Esophagus (tissue), 2 donors: ENCODE data around the gene DDO. TPM values are rescaled to one million over a fixed set of nuclear protein-coding genes. Genes with fewer than 3 reads are reported as not detected.

Experiments used
- H3K27ac ChIP-seq, 2 donors: one replicate each; pipeline ENCODE4 v1.5.1; 2013; ENCODE audit warnings: low read depth in 2 of 2, mild to moderate bottlenecking in 2 of 2, inconsistent platforms in 1 of 2, low read length in 1 of 2, moderate library complexity in 1 of 2
- H3K27me3 ChIP-seq, 2 donors: one replicate each; pipeline ENCODE4 v1.6.1; 2013; ENCODE audit warnings: low read length in 2 of 2, control low read depth in 1 of 2, mild to moderate bottlenecking in 1 of 2; ENCODE audit not compliant: insufficient read depth in 2 of 2, control insufficient read depth in 1 of 2
- H3K36me3 ChIP-seq, 2 donors: one replicate each; pipeline ENCODE4 v1.6.1; 2013; ENCODE audit warnings: low read length in 1 of 2; ENCODE audit not compliant: control insufficient read depth in 2 of 2, insufficient read depth in 2 of 2
- H3K4me1 ChIP-seq, 2 donors: one replicate each; pipeline ENCODE4 v1.6.1; 2013; ENCODE audit warnings: low read length in 1 of 2; ENCODE audit not compliant: control insufficient read depth in 2 of 2, insufficient read depth in 2 of 2
- H3K4me3 ChIP-seq, 2 donors: one replicate each; pipeline ENCODE4 v1.5.1; 2013; ENCODE audit warnings: low read length in 2 of 2, mild to moderate bottlenecking in 2 of 2, low read depth in 1 of 2, moderate library complexity in 1 of 2
- H3K9me3 ChIP-seq, 2 donors: one replicate each; pipeline ENCODE4 v1.6.1; 2013; ENCODE audit warnings: mild to moderate bottlenecking in 2 of 2, low read depth in 1 of 2, low read length in 1 of 2, moderate library complexity in 1 of 2; ENCODE audit not compliant: control insufficient read depth in 2 of 2, insufficient read depth in 1 of 2
- WGBS, 2 donors: extraction: QIAGEN DNeasy Blood & Tissue Kit; methylation state at CpG; one replicate each; pipeline ENCODE4 v1.1.7; 2013; 5-methylcytosine and 5-hydroxymethylcytosine counted together
- polyA plus RNA-seq, 2 donors: library from polyadenylated mRNA; stranded (reverse); fragments of 200-250 nt; gene quantifications; one replicate each; pipeline ENCODE4 v1.2.3, GENCODE V29; 2013
- donor health status: healthy with polysubstance abuse.
- donor health status: Bipolar disorder and iron deficiency.

DDO gene
- polyA plus RNA-seq, 2 donors, result 0.28 to 0.34 TPM

DNA sequence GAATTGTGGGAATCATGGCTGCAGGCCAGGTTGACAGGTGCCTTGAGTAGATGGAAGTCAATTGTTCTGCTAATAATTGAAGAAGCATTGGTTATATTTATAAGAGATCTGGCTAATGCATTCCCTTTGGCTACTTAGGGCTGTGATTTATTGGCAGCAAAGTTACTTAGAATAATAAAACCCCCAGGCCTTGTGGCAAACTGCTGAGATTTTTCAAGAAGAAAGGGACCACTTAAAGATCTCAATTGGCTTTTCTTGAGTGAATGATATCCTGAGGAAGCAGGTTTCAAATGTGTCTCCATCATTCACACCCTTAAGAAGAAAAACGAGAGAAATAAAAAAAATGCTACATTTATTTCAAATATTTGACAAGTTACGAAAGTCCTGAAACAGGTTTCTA, 27.4 kb downstream of the DDO start:
- WGBS, 2 donors, result 78 to 80% methylated on average over 2 of the region's 2 CpGs
- H3K27me3 ChIP-seq, result no peaks in the 10 kb centered on the region
- H3K4me3 ChIP-seq, result no peak overlapping the region
- no peaks in the 10 kb centered on the region for H3K36me3 ChIP-seq
- H3K9me3 ChIP-seq, result no peaks in the 10 kb centered on the region
- no peak overlapping the region for H3K27ac ChIP-seq
- no peaks in the 10 kb centered on the region for H3K4me1 ChIP-seq

DNA sequence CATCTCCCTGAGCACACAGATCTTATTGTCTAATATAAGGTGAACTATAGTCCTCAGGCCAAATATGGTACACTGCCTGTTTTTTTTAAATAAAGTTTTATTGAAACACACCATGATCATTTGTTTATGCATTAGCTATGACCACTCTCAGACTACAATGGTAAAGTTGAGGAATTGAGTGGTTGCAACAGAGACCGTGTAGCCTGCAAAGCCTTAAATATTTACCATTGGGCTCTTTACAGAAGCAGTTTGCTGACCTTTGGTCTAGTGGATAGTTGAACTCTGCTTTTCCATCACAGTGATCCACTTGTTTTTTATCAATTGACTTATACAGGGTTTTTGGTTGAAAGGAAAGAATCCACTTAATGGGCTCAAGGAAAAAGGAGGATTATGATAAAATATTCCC, 29.9 kb downstream of the DDO start:
- no peaks in the 10 kb centered on the region for H3K36me3 ChIP-seq
- no peaks in the 10 kb centered on the region for H3K4me1 ChIP-seq
- 71 to 80% methylated on average over 1 of the region's 1 CpG for WGBS, 2 donors
- H3K27ac ChIP-seq, result no peak overlapping the region
- no peaks in the 10 kb centered on the region for H3K27me3 ChIP-seq
- no peak overlapping the region for H3K4me3 ChIP-seq
- no peaks in the 10 kb centered on the region for H3K9me3 ChIP-seq

GRCh38 chr6:110378552-110378951, 36.8 kb downstream of the DDO start:
- H3K4me3 ChIP-seq, result no peak overlapping the region
- H3K9me3 ChIP-seq, result no peaks in the 10 kb centered on the region
- H3K27me3 ChIP-seq, result no peaks in the 10 kb centered on the region
- H3K36me3 ChIP-seq, result no peaks in the 10 kb centered on the region
- H3K4me1 ChIP-seq, result no peaks in the 10 kb centered on the region
- H3K27ac ChIP-seq, result no peak overlapping the region
- WGBS, 2 donors, result 73 to 88% methylated on average over 9 of the region's 9 CpGs

GRCh38 chr6:110369066-110369465, 46.3 kb downstream of the DDO start:
- Histone ChIP-seq H3K4me1 (no peaks in the 10 kb centered on the region), H3K27ac (no peak overlapping the region), H3K9me3 (no peaks in the 10 kb centered on the region), H3K36me3 (no peaks in the 10 kb centered on the region), H3K27me3 (no peaks in the 10 kb centered on the region), H3K4me3 (no peak overlapping the region)
- 29 to 44% methylated on average over 4 of the region's 4 CpGs for WGBS, 2 donors

GRCh38 chr6:110368284-110368683, 47.1 kb downstream of the DDO start:
- Histone ChIP-seq H3K9me3 (no peaks in the 10 kb centered on the region), H3K4me3 (no peak overlapping the region)
- WGBS, 2 donors, result 50 to 55% methylated on average over 2 of the region's 2 CpGs

GRCh38 chr6:110367825-110368224, 47.5 kb downstream of the DDO start:
- Histone ChIP-seq H3K4me1 (no peaks in the 10 kb centered on the region), H3K36me3 (no peaks in the 10 kb centered on the region), H3K27ac (no peak overlapping the region), H3K9me3 (no peaks in the 10 kb centered on the region), H3K4me3 (no peak overlapping the region), H3K27me3 (no peaks in the 10 kb centered on the region)
- 91 to 94% methylated on average over 1 of the region's 1 CpG for WGBS, 2 donors

More at GRCh38 chr6:110368284-110368683, 47.1 kb downstream of the DDO start:
- no peaks in the 10 kb centered on the region for H3K36me3 ChIP-seq
- no peaks in the 10 kb centered on the region for H3K4me1 ChIP-seq
- no peaks in the 10 kb centered on the region for H3K27me3 ChIP-seq
- no peak overlapping the region for H3K27ac ChIP-seq

GRCh38 chr6:110366975-110367374, 48.4 kb downstream of the DDO start:
- Histone ChIP-seq H3K4me3 (no peak overlapping the region), H3K27ac (no peak overlapping the region), H3K27me3 (no peaks in the 10 kb centered on the region), H3K4me1 (no peaks in the 10 kb centered on the region), H3K9me3 (no peaks in the 10 kb centered on the region), H3K36me3 (no peaks in the 10 kb centered on the region)
- 88 to 94% methylated on average over 2 of the region's 2 CpGs for WGBS, 2 donors

- Histone ChIP-seq H3K9me3 (no peaks in the 10 kb centered on the region), H3K27ac (no peak overlapping the region), H3K27me3 (no peaks in the 10 kb centered on the region), H3K4me1 (no peaks in the 10 kb centered on the region), H3K36me3 (no peaks in the 10 kb centered on the region), H3K4me3 (no peak overlapping the region)
- 63 to 77% methylated on average over 2 of the region's 2 CpGs for WGBS, 2 donors
These were observed 49.1 kb downstream of the DDO start for GRCh38 chr6:110366256-110366655.

- Histone ChIP-seq H3K4me3 (no peak overlapping the region), H3K36me3 (no peaks in the 10 kb centered on the region), H3K4me1 (no peaks in the 10 kb centered on the region), H3K27me3 (no peaks in the 10 kb centered on the region), H3K27ac (no peak overlapping the region), H3K9me3 (no peaks in the 10 kb centered on the region)
- WGBS, 2 donors, result 69 to 81% methylated on average over 5 of the region's 5 CpGs
These were observed 50.8 kb downstream of the DDO start for GRCh38 chr6:110364364-110365105.

- H3K4me3 ChIP-seq, result no peak overlapping the region
- peaks cover 0 to 2% of the 10 kb centered on the region in 2 donors for H3K4me1 ChIP-seq
- H3K27ac ChIP-seq, result no peak overlapping the region
- no peaks in the 10 kb centered on the region for H3K36me3 ChIP-seq
- H3K27me3 ChIP-seq, result no peaks in the 10 kb centered on the region
- 74 to 82% methylated on average over 3 of the region's 3 CpGs for WGBS, 2 donors
- H3K9me3 ChIP-seq, result no peaks in the 10 kb centered on the region
These were observed 51.6 kb downstream of the DDO start for GRCh38 chr6:110363748-110364147.
